Measurements from ENCODE around the gene ENOX1.

The ENOX1 gene

GRCh38 chr13:43647471-43647870, 139.3 kb downstream of the ENOX1 start:
- no peak overlapping the region for H3K27ac ChIP-seq
- no peaks in the 10 kb centered on the region for H3K27me3 ChIP-seq
- no peaks in the 10 kb centered on the region for H3K36me3 ChIP-seq
- H3K4me1 ChIP-seq = no peaks in the 10 kb centered on the region
- H3K4me3 ChIP-seq = no peak overlapping the region
- no peaks in the 10 kb centered on the region for H3K9me3 ChIP-seq
- no peaks in the 10 kb centered on the region for H4K20me1 ChIP-seq
- no peak for TF ChIP-seq Cebpa-rat (IDR thresholded peaks at IDR 0.05)
- no peak overlapping the region for H3K4me2 ChIP-seq
- H3K9ac ChIP-seq = no peak overlapping the region

- no peak for TF ChIP-seq Cebpa-rat (IDR thresholded peaks at IDR 0.05)
- no peaks in the 10 kb centered on the region for H3K9me3 ChIP-seq
- no peak overlapping the region for H3K4me2 ChIP-seq
- H3K4me1 ChIP-seq = no peaks in the 10 kb centered on the region
- H3K27me3 ChIP-seq = no peaks in the 10 kb centered on the region
- no peak overlapping the region for H3K4me3 ChIP-seq
- H4K20me1 ChIP-seq = no peaks in the 10 kb centered on the region
- H3K36me3 ChIP-seq = no peaks in the 10 kb centered on the region
- H3K27ac ChIP-seq = no peak overlapping the region
- H3K9ac ChIP-seq = no peak overlapping the region
These were observed 146.3 kb downstream of the ENOX1 start for GRCh38 chr13:43640476-43640875.

DNA sequence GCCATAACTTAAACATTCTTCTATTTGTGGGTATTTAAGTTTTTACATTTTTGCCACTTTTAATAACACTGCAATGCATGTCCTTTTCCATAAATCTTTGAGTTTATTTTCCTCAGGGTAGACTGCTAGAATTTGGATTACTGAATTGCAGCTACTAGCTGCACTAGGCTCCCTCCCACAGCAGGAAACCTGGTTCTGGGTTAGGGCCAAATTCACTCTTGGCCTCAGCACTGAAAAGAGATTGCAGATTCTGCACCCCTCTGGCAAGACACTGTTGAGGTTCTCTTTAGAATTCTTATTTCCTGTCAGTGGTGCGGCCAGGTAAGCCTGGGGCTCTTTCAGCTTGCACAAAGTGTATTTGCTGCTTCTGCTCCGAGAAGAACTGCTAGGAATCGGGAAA, 155.7 kb downstream of the ENOX1 start:
- no peaks in the 10 kb centered on the region for H3K27me3 ChIP-seq
- H3K36me3 ChIP-seq = no peaks in the 10 kb centered on the region
- H3K9ac ChIP-seq = no peak overlapping the region
- no peak overlapping the region for H3K4me3 ChIP-seq
- H3K4me2 ChIP-seq = no peak overlapping the region
- H3K4me1 ChIP-seq = no peaks in the 10 kb centered on the region
- H4K20me1 ChIP-seq = no peaks in the 10 kb centered on the region
- no peak overlapping the region for H3K27ac ChIP-seq
- TF ChIP-seq Cebpa-rat (IDR thresholded peaks at IDR 0.05) = no peak
- no peaks in the 10 kb centered on the region for H3K9me3 ChIP-seq

DNA sequence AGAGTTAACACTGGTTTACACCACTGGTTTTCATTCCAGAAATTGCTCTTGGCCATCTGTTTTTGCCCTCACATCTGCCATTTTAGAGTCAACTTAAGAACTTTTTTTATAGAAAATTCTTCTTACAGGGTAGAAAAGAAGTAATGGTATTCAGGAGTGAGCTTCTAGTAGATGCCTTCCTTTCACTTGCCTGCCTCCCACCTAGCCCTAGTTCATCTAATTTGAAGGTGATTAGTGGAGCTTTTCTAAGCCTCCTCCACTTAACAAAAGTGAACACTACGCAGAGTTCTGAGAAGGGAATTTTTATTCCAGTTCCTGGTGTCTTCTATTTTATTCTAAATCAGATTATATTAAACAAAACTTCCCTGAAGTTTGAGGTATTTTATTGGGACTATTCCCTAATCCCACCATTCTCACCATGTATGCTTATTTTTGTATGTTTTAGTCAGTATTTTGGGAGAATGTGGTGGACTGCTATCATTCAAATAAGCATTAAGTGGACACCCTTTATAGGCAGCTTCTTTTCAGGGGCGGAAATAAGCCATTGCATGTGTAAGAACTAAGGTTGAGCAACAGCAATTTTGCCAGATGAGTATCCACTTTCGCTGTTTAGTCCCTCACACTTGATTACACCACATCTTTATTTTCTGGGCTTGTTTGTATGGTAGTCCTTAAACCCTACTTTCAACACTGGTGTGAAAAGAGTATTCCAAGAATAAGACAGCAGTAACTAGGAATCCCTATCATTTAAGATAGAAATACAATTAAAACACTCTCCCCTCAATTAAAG, 156.9 kb downstream of the ENOX1 start:
- no peak for TF ChIP-seq Cebpa-rat (IDR thresholded peaks at IDR 0.05)

GRCh38 chr13:43626994-43627393, 159.8 kb downstream of the ENOX1 start:
- Histone ChIP-seq H3K4me3 (no peak overlapping the region), H3K4me2 (no peak overlapping the region), H3K4me1 (no peaks in the 10 kb centered on the region), H3K36me3 (no peaks in the 10 kb centered on the region), H3K27ac (no peak overlapping the region), H3K27me3 (no peaks in the 10 kb centered on the region), H3K9ac (no peak overlapping the region), H4K20me1 (no peaks in the 10 kb centered on the region), H3K9me3 (no peaks in the 10 kb centered on the region)
- no peak for TF ChIP-seq Cebpa-rat (IDR thresholded peaks at IDR 0.05)

More for the DNA sequence above, 156.9 kb downstream of the ENOX1 start:
- Histone ChIP-seq H3K9me3 (no peaks in the 10 kb centered on the region), H4K20me1 (no peaks in the 10 kb centered on the region), H3K27ac (no peak overlapping the region), H3K9ac (no peak overlapping the region), H3K27me3 (no peaks in the 10 kb centered on the region), H3K4me1 (no peaks in the 10 kb centered on the region), H3K4me3 (no peak overlapping the region), H3K36me3 (no peaks in the 10 kb centered on the region), H3K4me2 (no peak overlapping the region)

DNA sequence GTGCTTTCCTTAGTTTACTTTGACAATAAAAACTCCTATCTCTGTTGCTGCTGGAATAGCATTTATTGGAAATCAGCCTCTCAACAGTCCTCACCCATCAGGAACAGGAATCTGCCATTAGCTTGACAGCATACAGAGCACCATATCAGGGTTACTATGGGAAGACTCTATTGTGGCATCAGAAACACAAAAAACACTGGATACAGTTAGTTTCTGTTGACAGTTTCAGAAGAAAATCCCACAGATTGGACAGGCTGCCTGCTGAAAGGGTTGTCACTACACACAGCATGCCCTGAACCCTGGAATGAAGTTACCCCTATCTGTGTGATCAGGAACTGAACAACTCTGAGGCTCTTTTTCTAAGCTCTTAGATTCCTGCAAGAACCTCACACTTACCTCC, 172.7 kb downstream of the ENOX1 start:
- TF ChIP-seq Cebpa-rat (IDR thresholded peaks at IDR 0.05) = no peak
- H3K36me3 ChIP-seq = no peaks in the 10 kb centered on the region
- H3K4me3 ChIP-seq = no peak overlapping the region
- H3K9ac ChIP-seq = no peak overlapping the region
- H3K27ac ChIP-seq = no peak overlapping the region
- no peaks in the 10 kb centered on the region for H4K20me1 ChIP-seq
- no peaks in the 10 kb centered on the region for H3K27me3 ChIP-seq
- no peaks in the 10 kb centered on the region for H3K9me3 ChIP-seq
- no peak overlapping the region for H3K4me2 ChIP-seq
- H3K4me1 ChIP-seq = no peaks in the 10 kb centered on the region

GRCh38 chr13:43611281-43612273, 175.2 kb downstream of the ENOX1 start:
- Histone ChIP-seq H3K4me2 (no peak overlapping the region), H4K20me1 (no peaks in the 10 kb centered on the region), H3K27ac (no peak overlapping the region), H3K36me3 (no peaks in the 10 kb centered on the region), H3K9me3 (no peaks in the 10 kb centered on the region), H3K4me1 (no peaks in the 10 kb centered on the region), H3K9ac (no peak overlapping the region), H3K27me3 (no peaks in the 10 kb centered on the region), H3K4me3 (no peak overlapping the region)
- TF ChIP-seq Cebpa-rat (IDR thresholded peaks at IDR 0.05) = no peak

DNA sequence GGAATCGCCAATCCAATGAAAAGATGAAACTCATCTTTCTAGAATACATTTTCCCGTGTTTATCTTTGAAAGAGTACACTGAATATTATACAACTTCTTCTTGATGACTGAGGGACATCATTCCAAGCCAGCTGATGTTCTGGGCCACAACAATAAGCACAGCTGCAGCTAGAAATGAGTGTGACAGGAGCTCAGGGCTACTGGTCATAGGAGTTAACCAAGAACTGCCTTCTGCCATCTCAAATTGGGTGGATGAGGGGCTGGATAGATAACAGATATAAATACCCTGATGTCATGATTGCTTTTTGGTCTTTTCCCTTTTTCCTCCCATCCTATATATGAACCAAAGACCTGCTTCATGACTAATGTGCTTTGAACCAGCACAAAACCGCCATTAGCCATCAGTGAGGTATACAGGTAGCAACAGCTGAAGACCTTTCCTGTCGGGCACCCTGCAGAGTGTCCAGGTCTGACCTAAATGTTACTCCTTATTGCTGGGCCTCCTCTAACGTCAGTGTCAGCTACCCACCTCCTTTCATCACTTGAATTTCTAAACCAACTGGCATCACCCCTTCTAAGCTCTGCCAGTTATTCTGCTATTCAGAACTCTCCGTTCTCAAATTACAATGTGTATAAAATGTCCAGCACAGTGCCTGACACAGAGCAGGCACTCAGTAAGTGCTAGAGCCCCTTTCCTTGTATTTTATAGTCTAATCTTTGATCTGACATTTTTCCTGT, 178.2 kb downstream of the ENOX1 start:
- Histone ChIP-seq H4K20me1 (no peaks in the 10 kb centered on the region), H3K4me1 (no peaks in the 10 kb centered on the region), H3K4me3 (no peak overlapping the region), H3K27ac (no peak overlapping the region), H3K4me2 (no peak overlapping the region), H3K27me3 (no peaks in the 10 kb centered on the region), H3K9me3 (peaks cover 4% of the 10 kb centered on the region), H3K9ac (no peak overlapping the region), H3K36me3 (no peaks in the 10 kb centered on the region)
- TF ChIP-seq Cebpa-rat (IDR thresholded peaks at IDR 0.05) = no peak

- no peak for TF ChIP-seq Cebpa-rat (IDR thresholded peaks at IDR 0.05)
- H3K36me3 ChIP-seq = no peaks in the 10 kb centered on the region
- H3K4me3 ChIP-seq = no peak overlapping the region
- no peaks in the 10 kb centered on the region for H3K27me3 ChIP-seq
- no peaks in the 10 kb centered on the region for H3K4me1 ChIP-seq
- H4K20me1 ChIP-seq = no peaks in the 10 kb centered on the region
- H3K4me2 ChIP-seq = no peak overlapping the region
- H3K9ac ChIP-seq = no peak overlapping the region
- no peak overlapping the region for H3K27ac ChIP-seq
- H3K9me3 ChIP-seq = no peaks in the 10 kb centered on the region
These were observed 189.2 kb downstream of the ENOX1 start for GRCh38 chr13:43597599-43597945.
